H7 (cell line): ENCODE data around the gene MND1. TPM values are rescaled to one million over a fixed set of nuclear protein-coding genes. Genes with fewer than 3 reads are reported as not detected.
"Not testable (repeated sequence)": the region's sequence is repeated elsewhere in the genome, so short reads cannot be mapped to it uniquely, and the experiment has no call there.

ENCODE experiments used
- DNase-seq: peaks from one replicate; pipeline ENCODE4 v3.0.0; 2012
- H3K27me3 ChIP-seq: 2 replicates; pipeline ENCODE4 v1.6.0; 2011; ENCODE audit warnings: mild to moderate bottlenecking, low read length; ENCODE audit not compliant: control insufficient read depth, insufficient read depth
- H3K36me3 ChIP-seq: replicated peaks from 2 replicates; pipeline ENCODE4 v1.5.1; 2011; ENCODE audit warnings: low read length; ENCODE audit not compliant: control insufficient read depth, insufficient read depth
- H3K4me3 ChIP-seq: 2 replicates; pipeline ENCODE4 v1.5.1; 2011; ENCODE audit warnings: low read depth, mild to moderate bottlenecking, control low read depth, low read length, moderate library complexity; ENCODE audit not compliant: insufficient read depth
- total RNA-seq: library from RNA; depleted of rRNA; stranded (reverse); fragments of >200 nt; shearing (Covaris generic); gene quantifications from 2 replicates; pipeline ENCODE4 v1.2.3, GENCODE V29; 2014

The MND1 gene
- total RNA-seq, 1 experiment from 2014 or later: 17.6 TPM

- no peak for DNase-seq
- H3K27me3 ChIP-seq: no peaks in the 10 kb centered on the region
- no peak overlapping the region for H3K4me3 ChIP-seq
- H3K36me3 ChIP-seq: no peaks in the 10 kb centered on the region
These were observed 59.2 kb downstream of the MND1 start for GRCh38 chr4:153403726-153404125.

DNA sequence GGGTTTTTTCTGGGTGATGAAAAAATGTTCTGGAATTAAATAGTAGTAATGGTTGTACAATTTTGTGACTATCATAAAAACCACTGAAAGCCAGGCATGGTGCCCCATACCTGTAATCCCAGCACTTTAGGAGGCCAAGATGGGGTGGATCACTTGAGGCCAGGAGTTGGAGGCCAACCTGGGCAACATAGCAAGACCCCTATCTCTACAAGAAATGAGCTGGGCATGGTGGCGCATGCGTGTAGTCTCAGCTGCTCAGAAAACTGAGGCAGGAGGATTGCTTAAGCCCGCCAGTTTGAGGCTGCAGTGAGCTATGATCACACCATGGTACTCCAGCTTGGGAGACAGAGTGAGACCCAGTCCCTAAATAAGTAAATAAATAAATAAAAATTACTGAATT, 63.4 kb downstream of the MND1 start:
- H3K27me3 ChIP-seq: no peaks in the 10 kb centered on the region
- DNase-seq: no peak
- no peak overlapping the region for H3K4me3 ChIP-seq

GRCh38 chr4:153408932-153409331, 64.4 kb downstream of the MND1 start:
- Histone ChIP-seq H3K4me3 (no peak overlapping the region), H3K36me3 (no peaks in the 10 kb centered on the region), H3K27me3 (no peaks in the 10 kb centered on the region)
- DNase-seq: no peak

More for the DNA sequence above, 63.4 kb downstream of the MND1 start:
- no peaks in the 10 kb centered on the region for H3K36me3 ChIP-seq

- H3K4me3 ChIP-seq: no peak overlapping the region
- H3K27me3 ChIP-seq: no peaks in the 10 kb centered on the region
- no peak for DNase-seq
- no peaks in the 10 kb centered on the region for H3K36me3 ChIP-seq
These were observed 64.9 kb downstream of the MND1 start for GRCh38 chr4:153409412-153409811.

DNA sequence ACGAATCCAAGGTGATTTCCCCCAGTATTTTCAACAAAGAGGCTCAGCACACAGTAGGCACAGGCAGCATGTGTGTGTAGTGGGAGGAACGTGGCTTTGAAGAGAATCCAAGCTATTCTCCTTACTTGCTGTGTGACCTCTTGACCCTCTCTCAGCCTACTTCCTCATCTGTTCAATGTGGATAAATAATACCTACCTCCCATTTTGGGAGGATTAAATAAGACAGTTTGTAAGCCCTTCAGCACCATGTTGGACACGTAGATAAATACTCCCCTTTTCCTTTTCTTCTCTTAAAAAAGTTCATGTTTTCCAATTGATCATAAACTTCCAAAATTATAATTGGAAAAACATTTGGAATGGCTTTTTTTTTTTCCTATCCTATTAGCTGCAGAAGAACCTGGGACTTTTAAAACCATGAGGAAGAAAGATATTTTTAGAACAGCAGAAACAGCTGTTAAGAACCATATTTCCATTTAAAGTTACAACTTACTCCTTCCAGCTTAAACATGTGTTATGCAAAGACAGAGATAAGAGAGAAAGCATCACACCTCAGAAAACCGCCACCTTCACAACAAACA, 65.5 kb downstream of the MND1 start:
- Histone ChIP-seq H3K36me3 (no peaks in the 10 kb centered on the region), H3K27me3 (no peaks in the 10 kb centered on the region), H3K4me3 (no peak overlapping the region)
- no peak for DNase-seq

DNA sequence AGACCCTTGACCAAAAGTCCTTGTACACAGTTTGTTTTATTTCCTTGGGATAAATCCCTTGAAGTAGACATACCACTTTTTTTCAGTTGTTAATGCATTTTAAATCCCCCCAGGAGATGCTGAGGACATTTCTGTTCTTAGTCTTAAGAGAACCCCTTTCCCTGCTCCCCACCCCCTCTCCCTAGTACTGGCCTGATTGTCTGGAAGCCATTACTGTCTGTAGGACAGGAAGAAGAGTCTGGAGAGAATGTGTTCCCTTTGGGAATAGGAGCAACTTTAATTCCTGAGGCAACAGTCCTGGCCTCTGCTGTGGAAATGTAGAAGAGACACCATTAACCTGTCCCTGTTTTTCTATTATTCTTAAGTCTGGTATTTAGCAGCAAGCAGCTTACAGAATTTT, 69.4 kb downstream of the MND1 start:
- no peaks in the 10 kb centered on the region; the same call in 1 of the 2 replicates for H3K36me3 ChIP-seq
- no peaks in the 10 kb centered on the region for H3K27me3 ChIP-seq
- no peak for DNase-seq
- H3K4me3 ChIP-seq: no peak overlapping the region

- H3K36me3 ChIP-seq, DNase-seq, H3K27me3 ChIP-seq, H3K4me3 ChIP-seq: not testable (repeated sequence)
These were observed 72.0 kb downstream of the MND1 start for GRCh38 chr4:153416456-153416855.

GRCh38 chr4:153418121-153418520, 73.6 kb downstream of the MND1 start:
- no peaks in the 10 kb centered on the region; the same call in 1 of the 2 replicates for H3K36me3 ChIP-seq
- H3K4me3 ChIP-seq: no peak overlapping the region
- H3K27me3 ChIP-seq: no peaks in the 10 kb centered on the region
- DNase-seq: no peak

GRCh38 chr4:153418558-153418957, 74.1 kb downstream of the MND1 start:
- Histone ChIP-seq H3K36me3 (no peaks in the 10 kb centered on the region; the same call in 1 of the 2 replicates), H3K4me3 (no peak overlapping the region), H3K27me3 (no peaks in the 10 kb centered on the region)
- DNase-seq: no peak

- DNase-seq: no peak
- H3K4me3 ChIP-seq: no peak overlapping the region
- no peaks in the 10 kb centered on the region; the same call in 1 of the 2 replicates for H3K36me3 ChIP-seq
- no peaks in the 10 kb centered on the region for H3K27me3 ChIP-seq
These were observed 74.5 kb downstream of the MND1 start for GRCh38 chr4:153419029-153419428.

- DNase-seq: no peak
- Histone ChIP-seq H3K27me3 (no peaks in the 10 kb centered on the region), H3K36me3 (no peaks in the 10 kb centered on the region; the same call in 1 of the 2 replicates), H3K4me3 (no peak overlapping the region)
These were observed 75.3 kb downstream of the MND1 start for GRCh38 chr4:153419673-153420278.

GRCh38 chr4:153420361-153420760, 75.9 kb downstream of the MND1 start:
- Histone ChIP-seq H3K4me3 (no peak overlapping the region), H3K27me3 (no peaks in the 10 kb centered on the region), H3K36me3 (no peaks in the 10 kb centered on the region; the same call in 1 of the 2 replicates)
- DNase-seq: no peak

DNA sequence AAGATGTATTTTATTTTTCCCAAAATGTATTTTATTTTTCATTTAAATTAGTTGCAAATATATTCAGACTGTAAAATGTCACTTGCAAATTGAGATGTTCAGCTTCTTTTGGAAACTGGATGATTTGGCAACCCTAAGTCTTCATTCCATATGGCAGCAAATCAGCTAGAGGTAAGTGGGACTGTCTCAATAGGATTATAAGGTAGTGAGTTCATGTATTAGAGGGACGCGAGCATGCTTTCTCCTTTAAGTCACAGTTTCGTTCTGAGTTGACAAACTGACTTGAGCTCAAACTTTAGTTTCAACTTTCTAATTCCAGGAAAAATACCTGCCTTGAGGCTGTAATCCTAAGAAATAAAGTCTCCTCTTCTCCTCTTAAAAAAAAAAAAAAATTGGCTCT, 77.5 kb downstream of the MND1 start:
- no peak overlapping the region for H3K4me3 ChIP-seq
- H3K27me3 ChIP-seq: no peaks in the 10 kb centered on the region
- no peaks in the 10 kb centered on the region for H3K36me3 ChIP-seq
- no peak for DNase-seq

- Histone ChIP-seq H3K36me3 (no peaks in the 10 kb centered on the region), H3K27me3 (no peaks in the 10 kb centered on the region), H3K4me3 (no peak overlapping the region)
- no peak for DNase-seq
These were observed 81.9 kb downstream of the MND1 start for GRCh38 chr4:153426207-153426885.

- Histone ChIP-seq H3K4me3 (no peak overlapping the region), H3K27me3 (no peaks in the 10 kb centered on the region), H3K36me3 (no peaks in the 10 kb centered on the region)
- DNase-seq: no peak
These were observed 83.0 kb downstream of the MND1 start for GRCh38 chr4:153427363-153428071.
